Parathyroid adenoma (tissue), 2 donors: ENCODE measurements around the gene ST14.

ENCODE experiments used
- H2AFZ ChIP-seq: fragments of 300-600 bp; sonication (generic); one replicate; pipeline ENCODE4 v1.7.0; 2017; ENCODE audit warnings: antibody characterized with exemption, mild to moderate bottlenecking
- H3K27ac ChIP-seq: fragments of 300-600 bp; sonication (generic); one replicate; pipeline ENCODE4 v1.7.0; 2017
- H3K27me3 ChIP-seq: fragments of 300-600 bp; sonication (generic); one replicate; pipeline ENCODE4 v1.7.0; 2017; ENCODE audit warnings: low read length; ENCODE audit not compliant: control insufficient read depth, insufficient read depth
- H3K36me3 ChIP-seq: fragments of 300-600 bp; sonication (generic); one replicate; pipeline ENCODE4 v1.7.0; 2017; ENCODE audit warnings: low read length; ENCODE audit not compliant: control insufficient read depth, insufficient read depth
- H3K4me1 ChIP-seq: fragments of 300-600 bp; sonication (generic); one replicate; pipeline ENCODE4 v1.7.0; 2017; ENCODE audit warnings: control low read depth
- H3K4me2 ChIP-seq: fragments of 300-600 bp; sonication (generic); one replicate; pipeline ENCODE4 v1.7.0; 2017; ENCODE audit warnings: low read length
- H3K4me3 ChIP-seq: fragments of 300-600 bp; sonication (generic); one replicate; pipeline ENCODE4 v1.7.0; 2017; ENCODE audit warnings: low read depth, low read length
- H3K79me2 ChIP-seq: fragments of 300-600 bp; sonication (generic); one replicate; pipeline ENCODE4 v1.7.0; 2017; ENCODE audit warnings: control low read depth
- H3K9ac ChIP-seq: fragments of 300-600 bp; sonication (generic); one replicate; pipeline ENCODE4 v1.7.0; 2017; ENCODE audit warnings: mild to moderate bottlenecking
- H3K9me3 ChIP-seq: fragments of 300-600 bp; sonication (generic); one replicate; pipeline ENCODE4 v1.7.0; 2017; ENCODE audit warnings: low read length; ENCODE audit not compliant: control insufficient read depth
- TF ChIP-seq, protein P1 (sequence below): fragments of 300-600 bp; sonication (generic); IDR thresholded peaks from one replicate; pipeline ENCODE4 v1.7.0; 2017; ENCODE audit warnings: antibody characterized with exemption, mild to moderate bottlenecking
- donor health status: primary hyperparathyroidism.

Gene ST14

DNA sequence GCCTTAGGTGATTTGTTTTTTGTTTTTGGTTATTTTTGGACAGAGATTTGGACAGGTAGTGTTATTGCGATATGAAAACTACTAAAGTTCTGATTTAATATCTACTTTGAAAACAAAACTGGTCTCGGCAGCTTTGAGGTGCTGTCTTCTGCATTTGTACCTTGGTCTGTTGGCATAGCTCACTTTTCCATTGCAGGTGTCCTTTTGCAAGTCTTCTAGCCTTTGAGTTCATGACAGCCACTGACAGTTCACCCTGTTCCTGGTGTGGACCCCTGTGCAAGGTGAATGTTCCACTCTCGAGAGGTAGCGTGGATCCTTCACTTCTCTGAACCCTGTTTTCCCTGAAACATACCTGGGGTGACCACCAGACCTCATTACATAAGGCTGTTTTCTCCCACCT is 44.9 kb upstream of the ST14 start:
- Histone ChIP-seq H3K4me3 (no peak overlapping the region), H3K79me2 (no peaks in the 10 kb centered on the region), H3K4me1 (no peaks in the 10 kb centered on the region), H3K36me3 (no peaks in the 10 kb centered on the region), H3K27ac (no peak overlapping the region), H3K9ac (no peak overlapping the region), H3K9me3 (no peaks in the 10 kb centered on the region), H2AFZ (no peak overlapping the region), H3K4me2 (no peak overlapping the region), H3K27me3 (no peaks in the 10 kb centered on the region)
- TF ChIP-seq, protein P1, sequence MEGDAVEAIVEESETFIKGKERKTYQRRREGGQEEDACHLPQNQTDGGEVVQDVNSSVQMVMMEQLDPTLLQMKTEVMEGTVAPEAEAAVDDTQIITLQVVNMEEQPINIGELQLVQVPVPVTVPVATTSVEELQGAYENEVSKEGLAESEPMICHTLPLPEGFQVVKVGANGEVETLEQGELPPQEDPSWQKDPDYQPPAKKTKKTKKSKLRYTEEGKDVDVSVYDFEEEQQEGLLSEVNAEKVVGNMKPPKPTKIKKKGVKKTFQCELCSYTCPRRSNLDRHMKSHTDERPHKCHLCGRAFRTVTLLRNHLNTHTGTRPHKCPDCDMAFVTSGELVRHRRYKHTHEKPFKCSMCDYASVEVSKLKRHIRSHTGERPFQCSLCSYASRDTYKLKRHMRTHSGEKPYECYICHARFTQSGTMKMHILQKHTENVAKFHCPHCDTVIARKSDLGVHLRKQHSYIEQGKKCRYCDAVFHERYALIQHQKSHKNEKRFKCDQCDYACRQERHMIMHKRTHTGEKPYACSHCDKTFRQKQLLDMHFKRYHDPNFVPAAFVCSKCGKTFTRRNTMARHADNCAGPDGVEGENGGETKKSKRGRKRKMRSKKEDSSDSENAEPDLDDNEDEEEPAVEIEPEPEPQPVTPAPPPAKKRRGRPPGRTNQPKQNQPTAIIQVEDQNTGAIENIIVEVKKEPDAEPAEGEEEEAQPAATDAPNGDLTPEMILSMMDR: no peak

DNA sequence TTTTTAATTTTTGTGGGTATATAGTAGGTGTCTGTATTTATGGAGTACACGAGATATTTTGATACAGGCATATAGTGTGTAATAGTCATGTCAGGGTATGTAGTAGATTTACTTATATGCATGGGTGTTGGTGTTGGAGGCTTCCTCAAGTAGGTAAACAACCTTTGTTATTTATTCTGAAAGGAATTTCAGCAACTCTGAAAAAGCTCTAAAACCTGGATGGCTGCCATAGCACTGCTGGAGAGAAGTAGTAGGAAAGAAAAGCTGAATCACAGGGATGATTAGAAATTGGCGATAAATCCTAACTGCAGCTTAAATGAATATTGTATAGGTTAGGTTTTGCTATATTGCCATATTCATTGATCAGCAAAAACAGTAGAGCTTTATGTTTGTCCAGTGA is 44.4 kb upstream of the ST14 start:
- no peaks in the 10 kb centered on the region for H3K9me3 ChIP-seq
- H3K36me3 ChIP-seq: no peaks in the 10 kb centered on the region
- no peaks in the 10 kb centered on the region for H3K79me2 ChIP-seq
- no peak overlapping the region for H3K4me2 ChIP-seq
- H2AFZ ChIP-seq: no peak overlapping the region
- no peak overlapping the region for H3K4me3 ChIP-seq
- H3K27ac ChIP-seq: no peak overlapping the region
- TF ChIP-seq, protein P1: no peak
- H3K9ac ChIP-seq: no peak overlapping the region
- no peaks in the 10 kb centered on the region for H3K27me3 ChIP-seq
- no peaks in the 10 kb centered on the region for H3K4me1 ChIP-seq

DNA sequence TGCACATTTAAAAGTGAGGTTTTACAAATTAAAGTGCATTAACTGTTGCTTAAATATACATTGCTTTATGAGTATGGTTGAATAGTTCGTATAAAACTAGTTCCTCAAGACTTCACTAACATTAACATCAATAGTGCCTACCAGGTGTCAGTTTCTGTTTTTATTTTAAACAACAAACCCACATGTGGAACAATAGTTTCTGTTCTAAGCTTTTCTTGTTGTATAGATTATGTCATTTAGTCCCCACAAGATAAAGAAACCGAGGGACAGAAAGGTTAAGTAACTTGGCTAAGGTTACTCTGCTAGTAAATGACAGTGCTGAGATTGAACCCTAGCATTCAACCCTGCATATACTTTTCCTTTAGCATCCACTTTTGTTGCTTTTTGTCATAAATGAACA is 41.4 kb upstream of the ST14 start:
- H3K36me3 ChIP-seq: no peaks in the 10 kb centered on the region
- no peaks in the 10 kb centered on the region for H3K27me3 ChIP-seq
- no peak overlapping the region for H3K4me3 ChIP-seq
- no peak overlapping the region for H2AFZ ChIP-seq
- no peaks in the 10 kb centered on the region for H3K79me2 ChIP-seq
- H3K27ac ChIP-seq: no peak overlapping the region
- H3K4me2 ChIP-seq: no peak overlapping the region
- TF ChIP-seq, protein P1: no peak
- H3K9me3 ChIP-seq: no peaks in the 10 kb centered on the region
- H3K4me1 ChIP-seq: no peaks in the 10 kb centered on the region
- H3K9ac ChIP-seq: no peak overlapping the region

DNA sequence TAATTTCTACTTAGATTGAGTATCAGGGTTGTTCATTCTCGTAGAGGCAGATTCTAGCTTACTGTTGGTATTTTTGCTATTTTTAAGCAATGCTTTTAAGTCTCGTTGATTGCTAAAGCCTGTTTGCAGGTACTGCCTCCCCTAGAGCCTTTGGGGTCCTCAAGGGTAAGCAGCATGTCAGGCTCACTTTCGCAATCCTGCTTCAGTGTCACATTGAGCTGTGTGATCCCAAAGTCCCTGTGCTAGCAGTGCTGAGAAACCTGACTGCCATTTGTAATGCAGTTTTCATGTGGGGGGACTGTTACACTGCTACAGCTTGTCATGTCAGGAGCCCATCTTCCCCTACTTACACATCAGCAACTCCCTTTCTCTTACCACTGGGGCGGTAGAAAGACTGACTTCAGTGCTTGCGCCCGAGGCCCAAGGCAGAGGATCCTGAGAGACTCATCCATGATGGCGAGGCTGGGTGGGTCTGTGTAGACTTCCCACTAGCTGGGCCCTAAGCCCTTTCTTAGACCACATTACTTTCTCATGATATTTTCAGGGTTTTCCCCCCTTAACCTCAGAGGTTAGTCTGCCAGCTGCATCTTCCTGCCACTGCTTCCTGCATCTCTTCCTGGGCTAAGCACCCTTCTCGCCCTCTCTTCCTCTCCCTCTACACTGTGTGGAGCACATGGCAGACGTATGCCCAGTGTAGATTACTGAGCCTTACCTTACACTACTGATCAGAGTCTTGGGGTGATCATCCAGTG is 40.8 kb upstream of the ST14 start:
- Histone ChIP-seq H3K36me3 (no peaks in the 10 kb centered on the region), H2AFZ (no peak overlapping the region), H3K4me2 (no peak overlapping the region), H3K4me1 (no peaks in the 10 kb centered on the region), H3K9ac (no peak overlapping the region), H3K9me3 (no peaks in the 10 kb centered on the region), H3K27ac (no peak overlapping the region), H3K79me2 (no peaks in the 10 kb centered on the region), H3K4me3 (no peak overlapping the region), H3K27me3 (no peaks in the 10 kb centered on the region)
- TF ChIP-seq, protein P1: no peak

DNA sequence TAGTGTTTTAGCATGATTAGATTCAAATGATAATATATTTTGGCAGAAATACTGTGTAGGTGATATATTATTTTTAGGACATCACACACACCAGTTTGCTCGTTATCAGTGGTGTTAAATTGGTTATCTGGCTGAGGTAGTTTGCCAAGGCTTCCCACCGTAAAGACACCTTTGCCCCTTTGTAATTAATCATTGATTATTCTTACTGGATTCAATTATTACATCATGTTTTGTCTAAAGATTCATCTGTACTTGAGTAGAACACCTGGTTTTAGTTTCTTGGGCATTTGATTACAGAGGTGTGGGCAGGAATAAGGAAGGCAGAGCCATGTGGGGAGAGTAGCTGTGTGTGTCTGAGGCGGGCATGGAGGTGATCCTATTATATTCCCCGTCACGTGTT is 39.5 kb upstream of the ST14 start:
- H3K9me3 ChIP-seq: no peaks in the 10 kb centered on the region
- no peak overlapping the region for H2AFZ ChIP-seq
- H3K4me3 ChIP-seq: no peak overlapping the region
- H3K9ac ChIP-seq: no peak overlapping the region
- TF ChIP-seq, protein P1: no peak
- H3K4me1 ChIP-seq: no peaks in the 10 kb centered on the region
- no peaks in the 10 kb centered on the region for H3K36me3 ChIP-seq
- no peaks in the 10 kb centered on the region for H3K27me3 ChIP-seq
- no peaks in the 10 kb centered on the region for H3K79me2 ChIP-seq
- H3K4me2 ChIP-seq: no peak overlapping the region
- no peak overlapping the region for H3K27ac ChIP-seq
